SK-N-SH treated with all-trans-retinoic acid at 6 μM for 48 hours (cell line): ENCODE results near the gene NTM.

Experiments used
- ATAC-seq: fragments of 200-7000 bp; cut with Tn5 transposase; 3 replicates; pipeline ENCODE4 v1.9.1; 2020; ENCODE audit warnings: mild to moderate bottlenecking, moderate library complexity
- ARNTL ChIP-seq: fragments of 450-650 bp; formaldehyde crosslinking; IDR thresholded peaks from 2 replicates; pipeline ENCODE4 v1.5.0; 2020; ENCODE audit warnings: low read depth, mild to moderate bottlenecking, moderate library complexity, borderline replicate concordance
- BACH2 ChIP-seq: fragments of 250-450 bp; sonication (Bioruptor Pico); IDR thresholded peaks from 2 replicates; pipeline ENCODE4 v1.9.0; 2021; ENCODE audit warnings: mild to moderate bottlenecking, borderline replicate concordance
- CREB5 ChIP-seq: fragments of 250-450 bp; sonication (Bioruptor Pico); IDR thresholded peaks from 2 replicates; pipeline ENCODE4 v1.5.1; 2020; ENCODE audit warnings: low read depth, mild to moderate bottlenecking, moderate library complexity
- CSDC2 ChIP-seq: fragments of 250-450 bp; sonication (Bioruptor Pico); IDR thresholded peaks from 2 replicates; pipeline ENCODE4 v1.5.0; 2020; ENCODE audit warnings: mild to moderate bottlenecking, moderate library complexity
- CSRNP3 ChIP-seq: fragments of 250-450 bp; sonication (Bioruptor Pico); IDR thresholded peaks from 2 replicates; pipeline ENCODE4 v1.5.1; 2021; ENCODE audit warnings: mild to moderate bottlenecking, moderate library complexity
- ESRRG ChIP-seq: fragments of 250-450 bp; sonication (Bioruptor Pico); IDR thresholded peaks from 2 replicates; pipeline ENCODE4 v1.6.1; 2021; ENCODE audit warnings: mild to moderate bottlenecking
- GLIS3 ChIP-seq: fragments of 250-450 bp; sonication (Bioruptor Pico); IDR thresholded peaks from 2 replicates; pipeline ENCODE4 v1.5.0; 2020; ENCODE audit warnings: mild to moderate bottlenecking, moderate library complexity
- ISL1 ChIP-seq: fragments of 250-450 bp; sonication (Bioruptor Pico); IDR thresholded peaks from 2 replicates; pipeline ENCODE4 v2.1.2; 2022; ENCODE audit warnings: mild to moderate bottlenecking, moderate library complexity
- OSR1 ChIP-seq: fragments of 250-450 bp; sonication (Bioruptor Pico); IDR thresholded peaks from 2 replicates; pipeline ENCODE4 v1.8.0; 2022; ENCODE audit warnings: moderate library complexity, mild to moderate bottlenecking, inconsistent platforms
- PATZ1 ChIP-seq: fragments of 250-450 bp; sonication (Bioruptor Pico); IDR thresholded peaks from 2 replicates; pipeline ENCODE4 v1.8.0; 2020; ENCODE audit warnings: mild to moderate bottlenecking, moderate library complexity, borderline replicate concordance
- POU6F1 ChIP-seq: fragments of 250-450 bp; sonication (Bioruptor Pico); IDR thresholded peaks from 2 replicates; pipeline ENCODE4 v1.8.0; 2021; ENCODE audit warnings: low read depth, mild to moderate bottlenecking, moderate library complexity, borderline replicate concordance
- PPARA ChIP-seq: fragments of 250-450 bp; sonication (Bioruptor Pico); IDR thresholded peaks from 2 replicates; pipeline ENCODE4 v1.5.0; 2020; ENCODE audit warnings: mild to moderate bottlenecking, borderline replicate concordance
- RARB ChIP-seq: fragments of 250-450 bp; sonication (Bioruptor Pico); IDR thresholded peaks from 2 replicates; pipeline ENCODE4 v1.8.0; 2021; ENCODE audit warnings: mild to moderate bottlenecking, moderate library complexity
- SNAI2 ChIP-seq: fragments of 250-450 bp; sonication (Bioruptor Pico); IDR thresholded peaks from 2 replicates; pipeline ENCODE4 v1.5.0; 2020; ENCODE audit warnings: mild to moderate bottlenecking, moderate library complexity
- TCF4 ChIP-seq: fragments of 250-450 bp; sonication (Bioruptor Pico); IDR thresholded peaks from 2 replicates; pipeline ENCODE4 v1.8.0; 2021; ENCODE audit warnings: mild to moderate bottlenecking, moderate library complexity, borderline replicate concordance
- TOX ChIP-seq: fragments of 250-450 bp; sonication (Bioruptor Pico); IDR thresholded peaks from 2 replicates; pipeline ENCODE4 v1.8.0; 2021; ENCODE audit warnings: mild to moderate bottlenecking, moderate library complexity, borderline replicate concordance
- TSHZ2 ChIP-seq: fragments of 250-450 bp; sonication (Bioruptor Pico); IDR thresholded peaks from 2 replicates; pipeline ENCODE4 v1.5.0; 2020; ENCODE audit warnings: mild to moderate bottlenecking, moderate library complexity
- ZC3H10 ChIP-seq: fragments of 250-450 bp; sonication (Bioruptor Pico); IDR thresholded peaks from 2 replicates; pipeline ENCODE4 v1.5.1; 2021; ENCODE audit warnings: mild to moderate bottlenecking, moderate library complexity
- ZNF565 ChIP-seq: fragments of 450-650 bp; formaldehyde crosslinking; conservative IDR thresholded peaks from 2 replicates; pipeline ENCODE4 v1.5.0; 2020; ENCODE audit warnings: low read depth, mild to moderate bottlenecking, moderate library complexity
- ZNF70 ChIP-seq: fragments of 450-650 bp; formaldehyde crosslinking; IDR thresholded peaks from 2 replicates; pipeline ENCODE4 v1.5.0; 2020; ENCODE audit warnings: mild to moderate bottlenecking, moderate library complexity
- ZNF8 ChIP-seq: fragments of 450-650 bp; formaldehyde crosslinking; IDR thresholded peaks from 2 replicates; pipeline ENCODE4 v1.5.0; 2020; ENCODE audit warnings: mild to moderate bottlenecking, moderate library complexity

The NTM gene

GRCh38 chr11:131449036-131450019 is 78.9 kb downstream of the NTM start:
- ATAC-seq: no peak
- TF ChIP-seq OSR1 (no peak), CREB5 (CRISPR knock-in tag) (no peak), SNAI2 (CRISPR knock-in tag) (no peak), POU6F1 (CRISPR knock-in tag) (no peak), PPARA (no peak), ISL1 (no peak)

GRCh38 chr11:131454490-131454889 is 84.1 kb downstream of the NTM start:
- no peak for TF ChIP-seq ZC3H10 (CRISPR knock-in tag)
- no peak for TF ChIP-seq OSR1
- no peak for TF ChIP-seq ESRRG
- no peak for TF ChIP-seq POU6F1 (CRISPR knock-in tag)
- no peak for TF ChIP-seq PPARA
- TF ChIP-seq ZNF8 (CRISPR knock-in tag): no peak
- ATAC-seq: no peak

- TF ChIP-seq ISL1 (no peak), ESRRG (no peak), CSDC2 (CRISPR knock-in tag) (no peak), ZNF8 (CRISPR knock-in tag) (no peak), ZNF70 (no peak), RARB (no peak), ZC3H10 (CRISPR knock-in tag) (no peak), SNAI2 (CRISPR knock-in tag) (no peak), CREB5 (CRISPR knock-in tag) (no peak), PATZ1 (CRISPR knock-in tag) (no peak), ARNTL (CRISPR knock-in tag) (no peak), TCF4 (no peak), GLIS3 (CRISPR knock-in tag) (no peak), TSHZ2 (CRISPR knock-in tag) (no peak), CSRNP3 (CRISPR knock-in tag) (no peak), ZNF565 (CRISPR knock-in tag) (no peak), TOX (no peak), BACH2 (CRISPR knock-in tag) (no peak)
- TF ChIP-seq, all 23 proteins: peak for 0
- ATAC-seq: no peak
Measured at GRCh38 chr11:131454989-131455388, 84.6 kb downstream of the NTM start.
